SK-N-SH treated with all-trans-retinoic acid at 6 μM for 48 hours (cell line): Measurements from ENCODE around the gene PBX3.

ENCODE experiments used
- ATAC-seq: fragments of 200-7000 bp; cut with Tn5 transposase; 3 replicates; pipeline ENCODE4 v1.9.1; 2020; ENCODE audit warnings: mild to moderate bottlenecking, moderate library complexity
- ARNTL ChIP-seq: fragments of 450-650 bp; formaldehyde crosslinking; IDR thresholded peaks from 2 replicates; pipeline ENCODE4 v1.5.0; 2020; ENCODE audit warnings: low read depth, mild to moderate bottlenecking, moderate library complexity, borderline replicate concordance
- BACH2 ChIP-seq: fragments of 250-450 bp; sonication (Bioruptor Pico); IDR thresholded peaks from 2 replicates; pipeline ENCODE4 v1.9.0; 2021; ENCODE audit warnings: mild to moderate bottlenecking, borderline replicate concordance
- CSDC2 ChIP-seq: fragments of 250-450 bp; sonication (Bioruptor Pico); IDR thresholded peaks from 2 replicates; pipeline ENCODE4 v1.5.0; 2020; ENCODE audit warnings: mild to moderate bottlenecking, moderate library complexity
- ESRRG ChIP-seq: fragments of 250-450 bp; sonication (Bioruptor Pico); IDR thresholded peaks from 2 replicates; pipeline ENCODE4 v1.6.1; 2021; ENCODE audit warnings: mild to moderate bottlenecking
- GLIS3 ChIP-seq: fragments of 250-450 bp; sonication (Bioruptor Pico); IDR thresholded peaks from 2 replicates; pipeline ENCODE4 v1.5.0; 2020; ENCODE audit warnings: mild to moderate bottlenecking, moderate library complexity
- ISL1 ChIP-seq: fragments of 250-450 bp; sonication (Bioruptor Pico); IDR thresholded peaks from 2 replicates; pipeline ENCODE4 v2.1.2; 2022; ENCODE audit warnings: mild to moderate bottlenecking, moderate library complexity
- OSR1 ChIP-seq: fragments of 250-450 bp; sonication (Bioruptor Pico); IDR thresholded peaks from 2 replicates; pipeline ENCODE4 v1.8.0; 2022; ENCODE audit warnings: moderate library complexity, mild to moderate bottlenecking, inconsistent platforms
- POU6F1 ChIP-seq: fragments of 250-450 bp; sonication (Bioruptor Pico); IDR thresholded peaks from 2 replicates; pipeline ENCODE4 v1.8.0; 2021; ENCODE audit warnings: low read depth, mild to moderate bottlenecking, moderate library complexity, borderline replicate concordance
- PPARA ChIP-seq: fragments of 250-450 bp; sonication (Bioruptor Pico); IDR thresholded peaks from 2 replicates; pipeline ENCODE4 v1.5.0; 2020; ENCODE audit warnings: mild to moderate bottlenecking, borderline replicate concordance
- RARB ChIP-seq: fragments of 250-450 bp; sonication (Bioruptor Pico); IDR thresholded peaks from 2 replicates; pipeline ENCODE4 v1.8.0; 2021; ENCODE audit warnings: mild to moderate bottlenecking, moderate library complexity
- TCF4 ChIP-seq: fragments of 250-450 bp; sonication (Bioruptor Pico); IDR thresholded peaks from 2 replicates; pipeline ENCODE4 v1.8.0; 2021; ENCODE audit warnings: mild to moderate bottlenecking, moderate library complexity, borderline replicate concordance
- TOX ChIP-seq: fragments of 250-450 bp; sonication (Bioruptor Pico); IDR thresholded peaks from 2 replicates; pipeline ENCODE4 v1.8.0; 2021; ENCODE audit warnings: mild to moderate bottlenecking, moderate library complexity, borderline replicate concordance
- ZC3H10 ChIP-seq: fragments of 250-450 bp; sonication (Bioruptor Pico); IDR thresholded peaks from 2 replicates; pipeline ENCODE4 v1.5.1; 2021; ENCODE audit warnings: mild to moderate bottlenecking, moderate library complexity
- ZFP3 ChIP-seq: fragments of 250-450 bp; sonication (Bioruptor Pico); IDR thresholded peaks from 2 replicates; pipeline ENCODE4 v1.5.0; 2020; ENCODE audit warnings: mild to moderate bottlenecking, moderate library complexity
- ZFP30 ChIP-seq: fragments of 450-650 bp; formaldehyde crosslinking; IDR thresholded peaks from 2 replicates; pipeline ENCODE4 v1.5.0; 2022; ENCODE audit warnings: mild to moderate bottlenecking, moderate library complexity
- ZNF565 ChIP-seq: fragments of 450-650 bp; formaldehyde crosslinking; conservative IDR thresholded peaks from 2 replicates; pipeline ENCODE4 v1.5.0; 2020; ENCODE audit warnings: low read depth, mild to moderate bottlenecking, moderate library complexity
- ZNF70 ChIP-seq: fragments of 450-650 bp; formaldehyde crosslinking; IDR thresholded peaks from 2 replicates; pipeline ENCODE4 v1.5.0; 2020; ENCODE audit warnings: mild to moderate bottlenecking, moderate library complexity
- ZNF8 ChIP-seq: fragments of 450-650 bp; formaldehyde crosslinking; IDR thresholded peaks from 2 replicates; pipeline ENCODE4 v1.5.0; 2020; ENCODE audit warnings: mild to moderate bottlenecking, moderate library complexity
- TF ChIP-seq, protein P1 (sequence below): fragments of 250-450 bp; sonication (Bioruptor Pico); IDR thresholded peaks from 2 replicates; pipeline ENCODE4 v1.5.1; 2020; ENCODE audit warnings: low read depth, mild to moderate bottlenecking, moderate library complexity
- TF ChIP-seq, protein P2 (sequence below): fragments of 250-450 bp; sonication (Bioruptor Pico); IDR thresholded peaks from 2 replicates; pipeline ENCODE4 v1.8.0; 2020; ENCODE audit warnings: mild to moderate bottlenecking, moderate library complexity, borderline replicate concordance
- TF ChIP-seq, protein P3 (sequence below): fragments of 250-450 bp; sonication (Bioruptor Pico); IDR thresholded peaks from 2 replicates; pipeline ENCODE4 v1.5.0; 2020; ENCODE audit warnings: mild to moderate bottlenecking, moderate library complexity

The PBX3 gene

DNA sequence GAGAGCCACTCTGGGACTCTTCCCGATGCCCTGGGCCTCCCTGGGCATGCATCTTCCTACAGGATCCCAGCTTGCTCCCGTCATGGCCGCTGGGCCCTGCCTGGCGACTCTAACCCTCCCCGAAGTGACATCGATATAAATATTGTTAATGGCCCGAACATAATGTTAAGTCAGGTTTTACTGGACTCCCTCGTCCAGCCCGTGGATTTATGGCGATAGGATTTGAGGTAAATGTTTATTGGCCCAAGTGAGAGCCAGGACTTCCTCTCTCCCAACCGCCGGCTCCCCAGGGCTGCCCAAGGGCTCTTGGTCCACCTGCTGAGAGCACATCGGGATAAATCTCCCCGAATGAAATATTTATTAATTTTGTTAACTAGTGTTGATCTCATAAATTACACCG is 246.3 kb downstream of the PBX3 start:
- no peak for ATAC-seq
- TF ChIP-seq ZFP30 (CRISPR knock-in tag) (no peak), TOX (no peak)
- TF ChIP-seq, protein P1, sequence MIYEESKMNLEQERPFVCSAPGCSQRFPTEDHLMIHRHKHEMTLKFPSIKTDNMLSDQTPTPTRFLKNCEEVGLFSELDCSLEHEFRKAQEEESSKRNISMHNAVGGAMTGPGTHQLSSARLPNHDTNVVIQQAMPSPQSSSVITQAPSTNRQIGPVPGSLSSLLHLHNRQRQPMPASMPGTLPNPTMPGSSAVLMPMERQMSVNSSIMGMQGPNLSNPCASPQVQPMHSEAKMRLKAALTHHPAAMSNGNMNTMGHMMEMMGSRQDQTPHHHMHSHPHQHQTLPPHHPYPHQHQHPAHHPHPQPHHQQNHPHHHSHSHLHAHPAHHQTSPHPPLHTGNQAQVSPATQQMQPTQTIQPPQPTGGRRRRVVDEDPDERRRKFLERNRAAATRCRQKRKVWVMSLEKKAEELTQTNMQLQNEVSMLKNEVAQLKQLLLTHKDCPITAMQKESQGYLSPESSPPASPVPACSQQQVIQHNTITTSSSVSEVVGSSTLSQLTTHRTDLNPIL (CRISPR knock-in tag): no peak

DNA sequence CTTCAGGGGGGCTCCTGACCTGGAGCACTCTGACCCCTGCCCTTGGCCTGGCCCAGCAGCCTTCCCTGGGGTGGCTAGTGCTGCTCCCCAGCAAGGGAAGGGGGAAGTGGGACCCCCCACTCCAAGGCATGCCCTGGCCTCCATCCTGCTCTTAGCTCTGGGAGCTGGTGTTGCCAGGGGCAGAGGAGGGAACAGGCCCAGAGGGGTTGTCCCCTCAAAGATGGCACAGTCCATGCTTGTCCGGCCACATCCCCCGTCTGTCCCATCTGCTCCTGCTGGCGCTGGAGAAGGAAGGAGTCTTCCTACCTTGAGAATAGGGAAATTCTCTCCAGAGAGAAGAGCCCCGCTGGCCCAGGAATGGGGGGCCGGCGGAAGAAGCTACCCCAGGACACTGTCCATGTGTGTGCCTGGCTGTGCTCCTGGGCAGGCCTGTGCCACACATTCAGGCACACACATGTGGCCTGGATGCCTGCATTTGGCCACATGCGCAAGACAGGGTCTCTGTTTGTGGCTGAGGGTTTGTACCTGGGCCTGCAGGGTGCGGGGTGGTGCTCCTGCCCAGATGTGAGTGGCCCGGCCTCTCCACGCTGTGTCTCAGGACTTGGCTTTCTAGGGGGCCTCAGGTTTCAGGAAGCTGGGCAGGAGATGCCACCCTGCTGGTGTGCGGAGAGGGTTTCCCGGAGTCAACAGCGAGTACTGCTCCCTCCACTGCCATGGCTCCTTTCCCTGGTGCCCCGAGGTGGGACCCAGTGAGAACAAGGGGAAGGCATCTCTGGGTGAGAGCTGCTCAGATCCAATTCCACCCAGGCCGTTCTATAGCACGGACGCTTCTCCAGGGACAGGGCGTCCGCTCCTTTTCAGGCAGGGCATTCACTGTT is 247.1 kb downstream of the PBX3 start:
- no peak for TF ChIP-seq ARNTL (CRISPR knock-in tag)
- TF ChIP-seq ZC3H10 (CRISPR knock-in tag): no peak
- TF ChIP-seq ZFP3: no peak
- TF ChIP-seq TCF4: no peak
- TF ChIP-seq GLIS3 (CRISPR knock-in tag): no peak
- TF ChIP-seq ZNF70 (CRISPR knock-in tag): no peak
- TF ChIP-seq ISL1 (CRISPR knock-in tag): no peak
- no peak for TF ChIP-seq TOX
- TF ChIP-seq RARB: no peak
- no peak for TF ChIP-seq ZFP30 (CRISPR knock-in tag)
- no peak for TF ChIP-seq ZNF565 (CRISPR knock-in tag)
- TF ChIP-seq, protein P1 (CRISPR knock-in tag): no peak
- TF ChIP-seq, protein P2, sequence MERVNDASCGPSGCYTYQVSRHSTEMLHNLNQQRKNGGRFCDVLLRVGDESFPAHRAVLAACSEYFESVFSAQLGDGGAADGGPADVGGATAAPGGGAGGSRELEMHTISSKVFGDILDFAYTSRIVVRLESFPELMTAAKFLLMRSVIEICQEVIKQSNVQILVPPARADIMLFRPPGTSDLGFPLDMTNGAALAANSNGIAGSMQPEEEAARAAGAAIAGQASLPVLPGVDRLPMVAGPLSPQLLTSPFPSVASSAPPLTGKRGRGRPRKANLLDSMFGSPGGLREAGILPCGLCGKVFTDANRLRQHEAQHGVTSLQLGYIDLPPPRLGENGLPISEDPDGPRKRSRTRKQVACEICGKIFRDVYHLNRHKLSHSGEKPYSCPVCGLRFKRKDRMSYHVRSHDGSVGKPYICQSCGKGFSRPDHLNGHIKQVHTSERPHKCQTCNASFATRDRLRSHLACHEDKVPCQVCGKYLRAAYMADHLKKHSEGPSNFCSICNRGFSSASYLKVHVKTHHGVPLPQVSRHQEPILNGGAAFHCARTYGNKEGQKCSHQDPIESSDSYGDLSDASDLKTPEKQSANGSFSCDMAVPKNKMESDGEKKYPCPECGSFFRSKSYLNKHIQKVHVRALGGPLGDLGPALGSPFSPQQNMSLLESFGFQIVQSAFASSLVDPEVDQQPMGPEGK (CRISPR knock-in tag): no peak
- TF ChIP-seq PPARA (CRISPR knock-in tag): no peak
- TF ChIP-seq OSR1: no peak
- TF ChIP-seq POU6F1 (CRISPR knock-in tag): no peak
- TF ChIP-seq BACH2 (CRISPR knock-in tag): no peak
- no peak for TF ChIP-seq ZNF8
- TF ChIP-seq, protein P3, sequence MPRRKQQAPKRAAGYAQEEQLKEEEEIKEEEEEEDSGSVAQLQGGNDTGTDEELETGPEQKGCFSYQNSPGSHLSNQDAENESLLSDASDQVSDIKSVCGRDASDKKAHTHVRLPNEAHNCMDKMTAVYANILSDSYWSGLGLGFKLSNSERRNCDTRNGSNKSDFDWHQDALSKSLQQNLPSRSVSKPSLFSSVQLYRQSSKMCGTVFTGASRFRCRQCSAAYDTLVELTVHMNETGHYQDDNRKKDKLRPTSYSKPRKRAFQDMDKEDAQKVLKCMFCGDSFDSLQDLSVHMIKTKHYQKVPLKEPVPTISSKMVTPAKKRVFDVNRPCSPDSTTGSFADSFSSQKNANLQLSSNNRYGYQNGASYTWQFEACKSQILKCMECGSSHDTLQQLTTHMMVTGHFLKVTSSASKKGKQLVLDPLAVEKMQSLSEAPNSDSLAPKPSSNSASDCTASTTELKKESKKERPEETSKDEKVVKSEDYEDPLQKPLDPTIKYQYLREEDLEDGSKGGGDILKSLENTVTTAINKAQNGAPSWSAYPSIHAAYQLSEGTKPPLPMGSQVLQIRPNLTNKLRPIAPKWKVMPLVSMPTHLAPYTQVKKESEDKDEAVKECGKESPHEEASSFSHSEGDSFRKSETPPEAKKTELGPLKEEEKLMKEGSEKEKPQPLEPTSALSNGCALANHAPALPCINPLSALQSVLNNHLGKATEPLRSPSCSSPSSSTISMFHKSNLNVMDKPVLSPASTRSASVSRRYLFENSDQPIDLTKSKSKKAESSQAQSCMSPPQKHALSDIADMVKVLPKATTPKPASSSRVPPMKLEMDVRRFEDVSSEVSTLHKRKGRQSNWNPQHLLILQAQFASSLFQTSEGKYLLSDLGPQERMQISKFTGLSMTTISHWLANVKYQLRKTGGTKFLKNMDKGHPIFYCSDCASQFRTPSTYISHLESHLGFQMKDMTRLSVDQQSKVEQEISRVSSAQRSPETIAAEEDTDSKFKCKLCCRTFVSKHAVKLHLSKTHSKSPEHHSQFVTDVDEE: no peak
- ATAC-seq: no peak

GRCh38 chr9:125995006-125995405 is 247.8 kb downstream of the PBX3 start:
- TF ChIP-seq ZFP3 (no peak), CSDC2 (CRISPR knock-in tag) (no peak), ZFP30 (CRISPR knock-in tag) (no peak)
- no peak for ATAC-seq

DNA sequence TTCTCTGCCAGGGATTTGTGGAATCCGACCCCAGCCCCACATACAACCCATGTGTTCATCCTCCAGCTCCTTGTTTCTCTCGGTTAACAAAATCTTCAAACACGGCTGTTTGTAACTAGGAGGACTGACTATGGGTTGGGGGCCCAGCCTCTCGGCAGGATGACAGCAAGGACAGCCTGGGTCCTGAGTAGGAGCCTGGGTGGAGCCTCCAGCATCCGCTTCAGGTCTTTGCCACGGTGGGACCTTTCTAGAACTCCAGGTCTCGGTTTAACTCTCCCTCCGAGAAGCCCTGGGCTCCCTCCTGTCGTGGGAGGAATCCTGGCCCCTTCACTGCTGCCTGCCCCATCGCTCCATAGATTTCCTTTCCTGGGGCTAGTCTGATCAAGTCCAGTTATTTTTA is 248.5 kb downstream of the PBX3 start:
- no peak for TF ChIP-seq ISL1 (CRISPR knock-in tag)
- TF ChIP-seq POU6F1 (CRISPR knock-in tag): no peak
- TF ChIP-seq, protein P3: no peak
- TF ChIP-seq ESRRG: no peak
- TF ChIP-seq ZFP30 (CRISPR knock-in tag): no peak
- TF ChIP-seq ZFP3: no peak
- no peak for TF ChIP-seq ZNF70 (CRISPR knock-in tag)
- TF ChIP-seq, all 23 proteins: peak for 0

More for the DNA sequence above, 248.5 kb downstream of the PBX3 start:
- no peak for ATAC-seq
